SK-N-MC (cell line): ENCODE data around the gene KDM7A.
"Not testable (repeated sequence)": the region's sequence is repeated elsewhere in the genome, so short reads cannot be mapped to it uniquely, and the experiment has no call there.

Experiments used
- DNase-seq: peaks from one replicate; pipeline ENCODE4 v3.0.0-alpha.2; 2011; ENCODE audit warnings: low read depth, low spot score
- H3K27ac ChIP-seq: fragments of 200-600 bp; sonication (generic); 2 replicates; pipeline ENCODE4 v1.5.1; 2016; ENCODE audit warnings: mixed run types
- H3K36me3 ChIP-seq: fragments of 200-600 bp; sonication (generic); 2 replicates; pipeline ENCODE4 v1.6.1; 2017; ENCODE audit warnings: antibody characterized with exemption, low read length, mixed read lengths; ENCODE audit not compliant: insufficient read depth
- H3K4me3 ChIP-seq: fragments of 200-600 bp; sonication (generic); 2 replicates; pipeline ENCODE4 v1.5.1; 2016
- H3K9ac ChIP-seq: fragments of 200-600 bp; sonication (generic); 2 replicates; pipeline ENCODE4 v1.8.0; 2017; ENCODE audit warnings: mixed run types, mixed read lengths; ENCODE audit not compliant: insufficient read length
- H3K9me3 ChIP-seq: fragments of 200-600 bp; sonication (generic); 2 replicates; pipeline ENCODE4 v1.6.1; 2017; ENCODE audit warnings: low read depth, mild to moderate bottlenecking, antibody characterized with exemption, low read length, moderate library complexity, mixed read lengths
- EZH2 ChIP-seq: fragments of 200-600 bp; sonication (generic); IDR thresholded peaks from one replicate; pipeline ENCODE4 v1.6.1; 2017; ENCODE audit warnings: antibody characterized with exemption
- FOXP2 ChIP-seq: optimal IDR thresholded peaks from 2 replicates; pipeline ENCODE3; 2011; ENCODE audit warnings: mild to moderate bottlenecking, moderate library complexity; ENCODE audit not compliant: insufficient read depth; ENCODE audit errors: extremely low read length, control extremely low read depth
- POLR2AphosphoS5 ChIP-seq: IDR thresholded peaks from 2 replicates; pipeline ENCODE4 v1.6.1; 2012; ENCODE audit warnings: mild to moderate bottlenecking, low read depth, low read length, borderline replicate concordance

Gene KDM7A

GRCh38 chr7:140121326-140121725 is 55.5 kb downstream of the KDM7A start:
- Histone ChIP-seq H3K4me3 (no peak overlapping the region), H3K9ac (no peak overlapping the region), H3K36me3 (0 out of 2 replicates have a peak, but pooled peaks cover 3% of the 10 kb centered on the region), H3K9me3 (no peaks in the 10 kb centered on the region), H3K27ac (no peak overlapping the region)
- no peak for TF ChIP-seq FOXP2
- no peak for TF ChIP-seq POLR2AphosphoS5
- no peak for TF ChIP-seq EZH2
- DNase-seq: no peak

GRCh38 chr7:140114817-140115216 is 62.0 kb downstream of the KDM7A start:
- H3K27ac ChIP-seq, H3K9ac ChIP-seq, DNase-seq, H3K4me3 ChIP-seq, H3K36me3 ChIP-seq, H3K9me3 ChIP-seq: not testable (repeated sequence)

GRCh38 chr7:140108777-140109176 is 68.0 kb downstream of the KDM7A start:
- not testable (repeated sequence) for H3K9ac ChIP-seq, H3K36me3 ChIP-seq, DNase-seq, H3K9me3 ChIP-seq, H3K27ac ChIP-seq, H3K4me3 ChIP-seq

GRCh38 chr7:140096459-140096858 is 80.3 kb downstream of the KDM7A start:
- no peak for DNase-seq
- Histone ChIP-seq H3K27ac (no peak overlapping the region), H3K9ac (no peak overlapping the region), H3K36me3 (peaks cover 43% of the 10 kb centered on the region), H3K4me3 (no peak overlapping the region), H3K9me3 (no peaks in the 10 kb centered on the region)
- no peak for TF ChIP-seq FOXP2
- TF ChIP-seq POLR2AphosphoS5: no peak
- no peak for TF ChIP-seq EZH2

GRCh38 chr7:140093375-140093774 is 83.4 kb downstream of the KDM7A start:
- DNase-seq: no peak
- H3K27ac ChIP-seq: no peak overlapping the region
- peaks cover 36% of the 10 kb centered on the region for H3K36me3 ChIP-seq
- H3K9me3 ChIP-seq: no peaks in the 10 kb centered on the region
- no peak overlapping the region for H3K4me3 ChIP-seq
- no peak overlapping the region for H3K9ac ChIP-seq
- TF ChIP-seq FOXP2: no peak

- 0 out of 2 replicates have a peak, but pooled peaks cover 3% of the 10 kb centered on the region for H3K36me3 ChIP-seq
- DNase-seq: no peak
Measured at GRCh38 chr7:140085447-140085846, 91.3 kb downstream of the KDM7A start.

GRCh38 chr7:140084972-140085371 is 91.8 kb downstream of the KDM7A start:
- no peak for DNase-seq
- TF ChIP-seq POLR2AphosphoS5 (no peak), EZH2 (no peak), FOXP2 (no peak)
- H3K9me3 ChIP-seq: no peaks in the 10 kb centered on the region
- H3K27ac ChIP-seq: no peak overlapping the region
- H3K9ac ChIP-seq: no peak overlapping the region
- H3K4me3 ChIP-seq: no peak overlapping the region
- 0 out of 2 replicates have a peak, but pooled peaks cover 3% of the 10 kb centered on the region for H3K36me3 ChIP-seq

More at GRCh38 chr7:140085447-140085846, 91.3 kb downstream of the KDM7A start:
- Histone ChIP-seq H3K9me3 (no peaks in the 10 kb centered on the region), H3K9ac (no peak overlapping the region), H3K27ac (no peak overlapping the region), H3K4me3 (no peak overlapping the region)
- TF ChIP-seq POLR2AphosphoS5 (no peak), FOXP2 (no peak), EZH2 (no peak)

GRCh38 chr7:140084142-140084655 is 92.6 kb downstream of the KDM7A start:
- 0 out of 2 replicates have a peak, but pooled peaks cover 3% of the 10 kb centered on the region for H3K36me3 ChIP-seq
- H3K27ac ChIP-seq: no peak overlapping the region
- H3K9me3 ChIP-seq: no peaks in the 10 kb centered on the region
- no peak for DNase-seq
- TF ChIP-seq POLR2AphosphoS5 (no peak), FOXP2 (no peak), EZH2 (no peak)
- no peak overlapping the region for H3K4me3 ChIP-seq
- no peak overlapping the region for H3K9ac ChIP-seq

GRCh38 chr7:140082770-140083169 is 94.0 kb downstream of the KDM7A start:
- no peak overlapping the region for H3K9ac ChIP-seq
- DNase-seq: no peak
- no peak overlapping the region for H3K27ac ChIP-seq
- TF ChIP-seq POLR2AphosphoS5 (no peak), FOXP2 (no peak), EZH2 (no peak)
- H3K4me3 ChIP-seq: no peak overlapping the region
- 0 out of 2 replicates have a peak, but pooled peaks cover 3% of the 10 kb centered on the region for H3K36me3 ChIP-seq
- H3K9me3 ChIP-seq: no peaks in the 10 kb centered on the region
